Suprapubic skin (tissue), 4 donors: ENCODE measurements around the gene ST8SIA6. TPM values are rescaled to one million over a fixed set of nuclear protein-coding genes. Genes with fewer than 3 reads are reported as not detected.

ENCODE experiments used
- DNase-seq, 2 donors: peaks; one replicate each; pipeline ENCODE4 v3.0.0-alpha.2; 2019; ENCODE audit warnings: low spot score in 2 of 2
- H3K27ac ChIP-seq: fragments of 200-600 bp; sonication (generic); one replicate; pipeline ENCODE4 v1.5.1; 2019
- H3K27me3 ChIP-seq: fragments of 200-600 bp; sonication (generic); one replicate; pipeline ENCODE4 v1.5.1; 2019
- H3K36me3 ChIP-seq: fragments of 200-600 bp; sonication (generic); one replicate; pipeline ENCODE4 v1.5.1; 2019
- H3K4me1 ChIP-seq: fragments of 200-600 bp; sonication (generic); one replicate; pipeline ENCODE4 v1.5.1; 2019
- H3K4me3 ChIP-seq: fragments of 200-600 bp; sonication (generic); one replicate; pipeline ENCODE4 v1.5.1; 2019; ENCODE audit warnings: mild to moderate bottlenecking
- H3K9me3 ChIP-seq: fragments of 200-600 bp; sonication (generic); one replicate; pipeline ENCODE4 v1.5.1; 2019
- EP300 ChIP-seq: sonication (generic); formaldehyde crosslinking; IDR thresholded peaks from one replicate; pipeline ENCODE4 v1.6.1; 2017; ENCODE audit warnings: antibody characterized with exemption
- POLR2A ChIP-seq, 2 donors: fragments of 450-650 bp; IDR thresholded peaks; one replicate each; pipeline ENCODE4 v1.6.1; 2017; ENCODE audit warnings: antibody characterized with exemption in 2 of 2, mild to moderate bottlenecking in 2 of 2, moderate library complexity in 2 of 2
- POLR2AphosphoS5 ChIP-seq, 3 donors: sonication (generic); formaldehyde crosslinking; IDR thresholded peaks; one replicate each; pipeline ENCODE4 v1.6.1; 2017; ENCODE audit warnings: antibody characterized with exemption in 3 of 3
- WGBS: methylation state at CpG from one replicate; pipeline ENCODE4 v1.1.5; 2018; 5-methylcytosine and 5-hydroxymethylcytosine counted together
- total RNA-seq, 4 donors: library from RNA; depleted of rRNA; stranded (reverse); fragments of >200 nt; gene quantifications; one replicate each; pipeline ENCODE4 v1.1.0, GENCODE V29; 2016
- TF ChIP-seq, protein P1 (sequence below), 2 donors: fragments of 200-600 bp in 1 of 2; fragments of 450-650 bp in 1 of 2; sonication (generic) in 1 of 2; IDR thresholded peaks; one replicate each; pipeline ENCODE4 v1.5.1; 2016 to 2019; ENCODE audit warnings: antibody characterized with exemption in 2 of 2, mild to moderate bottlenecking in 1 of 2, moderate library complexity in 1 of 2

ST8SIA6 gene
- total RNA-seq, 4 donors from 2014 or later: 1.2 to 5.2 (median 3.2) TPM

GRCh38 chr10:17455015-17455520 is 673 bp upstream of the ST8SIA6 start:
- H3K4me3 ChIP-seq: peak overlapping the region; percentile 60
- no peak overlapping the region for H3K27ac ChIP-seq
- TF ChIP-seq EP300 (no peak), POLR2A (IDR thresholded peaks at IDR 0.05) (no peak), POLR2AphosphoS5 (IDR thresholded peaks at IDR 0.05) (no peak)
- TF ChIP-seq, protein P1, sequence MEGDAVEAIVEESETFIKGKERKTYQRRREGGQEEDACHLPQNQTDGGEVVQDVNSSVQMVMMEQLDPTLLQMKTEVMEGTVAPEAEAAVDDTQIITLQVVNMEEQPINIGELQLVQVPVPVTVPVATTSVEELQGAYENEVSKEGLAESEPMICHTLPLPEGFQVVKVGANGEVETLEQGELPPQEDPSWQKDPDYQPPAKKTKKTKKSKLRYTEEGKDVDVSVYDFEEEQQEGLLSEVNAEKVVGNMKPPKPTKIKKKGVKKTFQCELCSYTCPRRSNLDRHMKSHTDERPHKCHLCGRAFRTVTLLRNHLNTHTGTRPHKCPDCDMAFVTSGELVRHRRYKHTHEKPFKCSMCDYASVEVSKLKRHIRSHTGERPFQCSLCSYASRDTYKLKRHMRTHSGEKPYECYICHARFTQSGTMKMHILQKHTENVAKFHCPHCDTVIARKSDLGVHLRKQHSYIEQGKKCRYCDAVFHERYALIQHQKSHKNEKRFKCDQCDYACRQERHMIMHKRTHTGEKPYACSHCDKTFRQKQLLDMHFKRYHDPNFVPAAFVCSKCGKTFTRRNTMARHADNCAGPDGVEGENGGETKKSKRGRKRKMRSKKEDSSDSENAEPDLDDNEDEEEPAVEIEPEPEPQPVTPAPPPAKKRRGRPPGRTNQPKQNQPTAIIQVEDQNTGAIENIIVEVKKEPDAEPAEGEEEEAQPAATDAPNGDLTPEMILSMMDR (IDR thresholded peaks at IDR 0.05): no peak
- no peaks in the 10 kb centered on the region for H3K9me3 ChIP-seq
- H3K27me3 ChIP-seq: peaks cover 54% of the 10 kb centered on the region
- H3K36me3 ChIP-seq: no peaks in the 10 kb centered on the region
- WGBS: 88% methylated on average over 2 of the region's 2 CpGs
- peaks cover 23% of the 10 kb centered on the region for H3K4me1 ChIP-seq
- no peak for DNase-seq

GRCh38 chr10:17453373-17454091 is 863 bp downstream of the ST8SIA6 start:
- peak overlapping the region; percentile 77 for H3K27ac ChIP-seq
- no peaks in the 10 kb centered on the region for H3K36me3 ChIP-seq
- TF ChIP-seq, protein P1 (IDR thresholded peaks at IDR 0.05): no peak
- TF ChIP-seq POLR2A (IDR thresholded peaks at IDR 0.05): no peak
- TF ChIP-seq POLR2AphosphoS5 (IDR thresholded peaks at IDR 0.05): no peak
- TF ChIP-seq EP300: no peak
- peak in 1 of 2 donors; percentile 68 for DNase-seq
- WGBS: no CpG with 5 or more reads among the region's 66 CpGs
- H3K4me1 ChIP-seq: peaks cover 23% of the 10 kb centered on the region
- peaks cover 54% of the 10 kb centered on the region for H3K27me3 ChIP-seq
- peak overlapping the region; percentile 60 for H3K4me3 ChIP-seq
- H3K9me3 ChIP-seq: peaks cover 7% of the 10 kb centered on the region

GRCh38 chr10:17453035-17453372 is 1.4 kb downstream of the ST8SIA6 start:
- H3K27me3 ChIP-seq: peaks cover 54% of the 10 kb centered on the region
- TF ChIP-seq POLR2A (IDR thresholded peaks at IDR 0.05) (no peak), POLR2AphosphoS5 (IDR thresholded peaks at IDR 0.05) (no peak), EP300 (no peak)
- TF ChIP-seq, protein P1 (IDR thresholded peaks at IDR 0.05): no peak
- peaks cover 23% of the 10 kb centered on the region for H3K4me1 ChIP-seq
- no peak for DNase-seq
- peak overlapping the region; percentile 60 for H3K4me3 ChIP-seq
- H3K27ac ChIP-seq: peak overlapping the region; percentile 77
- WGBS: 13% methylated on average over 7 of the region's 7 CpGs
- H3K9me3 ChIP-seq: peaks cover 7% of the 10 kb centered on the region
- no peaks in the 10 kb centered on the region for H3K36me3 ChIP-seq

DNA sequence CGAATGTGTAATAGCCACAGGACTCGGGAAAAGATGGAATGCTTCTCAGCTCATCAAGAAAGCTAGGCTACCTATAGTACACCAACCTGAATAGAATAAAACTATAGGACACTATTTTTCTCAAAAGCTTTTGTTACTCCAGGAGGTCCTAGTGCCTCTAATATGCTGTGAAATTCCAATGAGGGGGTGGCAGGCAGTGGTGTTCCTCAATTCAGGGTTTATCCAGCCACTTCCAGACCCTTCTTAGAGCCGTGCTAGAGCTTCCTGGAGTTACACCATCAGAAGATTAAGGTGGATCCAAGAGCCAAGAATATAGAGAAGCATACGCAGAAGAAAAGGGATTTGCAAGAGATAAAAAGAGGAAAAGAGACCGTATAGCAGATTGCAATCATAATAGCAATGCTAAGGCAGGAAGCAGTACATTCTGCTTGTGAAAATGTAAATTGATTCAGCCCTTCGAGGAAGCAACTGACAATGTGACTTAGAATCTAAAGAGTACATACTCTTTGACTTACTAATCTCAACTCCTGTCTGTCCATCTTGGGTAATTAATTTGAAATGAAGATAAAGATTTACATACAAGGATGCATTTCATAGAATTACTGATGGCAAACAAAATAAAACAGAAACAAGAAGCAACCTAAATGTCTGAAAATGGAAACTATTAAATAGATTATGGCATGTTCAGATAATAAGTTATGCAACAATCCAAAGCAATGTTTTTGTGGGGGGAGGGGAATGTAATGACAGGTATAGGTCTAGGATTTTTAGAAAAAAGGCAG is 2.1 kb downstream of the ST8SIA6 start:
- no peak overlapping the region for H3K4me3 ChIP-seq
- peaks cover 7% of the 10 kb centered on the region for H3K9me3 ChIP-seq
- no peak for DNase-seq

More for the DNA sequence above, 2.1 kb downstream of the ST8SIA6 start:
- Histone ChIP-seq H3K27me3 (peaks cover 54% of the 10 kb centered on the region), H3K27ac (no peak overlapping the region), H3K4me1 (peaks cover 23% of the 10 kb centered on the region), H3K36me3 (no peaks in the 10 kb centered on the region)
- 52% methylated on average over 6 of the region's 6 CpGs for WGBS
- TF ChIP-seq POLR2AphosphoS5 (IDR thresholded peaks at IDR 0.05) (no peak), EP300 (no peak), POLR2A (IDR thresholded peaks at IDR 0.05) (no peak)
- TF ChIP-seq, protein P1 (IDR thresholded peaks at IDR 0.05): no peak
